ENCODE results near the gene EVI2B.

GRCh38 chr17:31308372-31309334, 5.2 kb downstream of the EVI2B start:
- TF ChIP-seq, protein P1, sequence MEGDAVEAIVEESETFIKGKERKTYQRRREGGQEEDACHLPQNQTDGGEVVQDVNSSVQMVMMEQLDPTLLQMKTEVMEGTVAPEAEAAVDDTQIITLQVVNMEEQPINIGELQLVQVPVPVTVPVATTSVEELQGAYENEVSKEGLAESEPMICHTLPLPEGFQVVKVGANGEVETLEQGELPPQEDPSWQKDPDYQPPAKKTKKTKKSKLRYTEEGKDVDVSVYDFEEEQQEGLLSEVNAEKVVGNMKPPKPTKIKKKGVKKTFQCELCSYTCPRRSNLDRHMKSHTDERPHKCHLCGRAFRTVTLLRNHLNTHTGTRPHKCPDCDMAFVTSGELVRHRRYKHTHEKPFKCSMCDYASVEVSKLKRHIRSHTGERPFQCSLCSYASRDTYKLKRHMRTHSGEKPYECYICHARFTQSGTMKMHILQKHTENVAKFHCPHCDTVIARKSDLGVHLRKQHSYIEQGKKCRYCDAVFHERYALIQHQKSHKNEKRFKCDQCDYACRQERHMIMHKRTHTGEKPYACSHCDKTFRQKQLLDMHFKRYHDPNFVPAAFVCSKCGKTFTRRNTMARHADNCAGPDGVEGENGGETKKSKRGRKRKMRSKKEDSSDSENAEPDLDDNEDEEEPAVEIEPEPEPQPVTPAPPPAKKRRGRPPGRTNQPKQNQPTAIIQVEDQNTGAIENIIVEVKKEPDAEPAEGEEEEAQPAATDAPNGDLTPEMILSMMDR (IDR thresholded peaks at IDR 0.05; ENCODE audit: low read length): no peak
- TF ChIP-seq EZH2 (optimal IDR thresholded peaks at IDR 0.05; ENCODE audit: low read depth, low read length): no peak
- TF ChIP-seq EZH2phosphoT487 (IDR thresholded peaks at IDR 0.05; ENCODE audit: low read length): no peak

Data from MM.1S (cell line).